ENCODE measurements around the gene ZNF208. TPM values are rescaled to one million over a fixed set of nuclear protein-coding genes. Genes with fewer than 3 reads are reported as not detected.

The ZNF208 gene
- total and polyA plus RNA-seq, 2 donors (not counting 1 experiment from before 2014, with no cell fraction given): 4.0 to 11.4 TPM

- Histone ChIP-seq H3K9ac (ENCODE audit: low read length) (no peak overlapping the region), H3K9me3 (ENCODE audit: control extremely low read depth in 1 of 3, control insufficient read depth in 2 of 3, insufficient read depth in 1 of 3, low read length in 2 of 3) (peaks cover 0 to 3% (median 3%) of the 10 kb centered on the region in 3 donors), H3K36me3 (replicated peaks in 1 of 2; ENCODE audit: control extremely low read depth in 1 of 2, control insufficient read depth in 1 of 2, extremely low read depth in 1 of 2, insufficient read depth in 2 of 2, low read length in 1 of 2) (no peaks in the 10 kb centered on the region), H2AFZ (ENCODE audit: insufficient read depth, low read depth, low read length, poor library complexity, severe bottlenecking) (no peak overlapping the region), H3K4me2 (replicated peaks; ENCODE audit: low read depth, low read length, poor library complexity, severe bottlenecking) (no peak overlapping the region), H3K27me3 (replicated peaks in 1 of 4; ENCODE audit: control extremely low read depth in 1 of 4, control insufficient read depth in 3 of 4, insufficient read depth in 4 of 4, low read length in 3 of 4) (no peaks in the 10 kb centered on the region), H4K20me1 (ENCODE audit: control insufficient read depth, insufficient read depth, low read length, poor library complexity, severe bottlenecking) (no peaks in the 10 kb centered on the region), H3K27ac (ENCODE audit: low read length in 2 of 2) (no peak overlapping the region), H3K79me2 (ENCODE audit: control insufficient read depth, insufficient read depth, low read length) (no peaks in the 10 kb centered on the region), H3K4me1 (ENCODE audit: control insufficient read depth in 2 of 2, insufficient read depth in 2 of 2, low read length in 2 of 2) (no peaks in the 10 kb centered on the region), H3K4me3 (ENCODE audit: control extremely low read depth in 1 of 5, extremely low read depth in 1 of 5, insufficient read depth in 1 of 5, low read depth in 2 of 5, low read length in 4 of 5) (no peak overlapping the region)
- CTCF ChIA-PET: no interaction called here
- ATAC-seq (ENCODE audit: low read depth) (no peak), DNase-seq (no peak)
- peaks cover 10% of the 10 kb centered on the region for H3K9me3 Mint-ChIP-seq (ENCODE audit: insufficient read depth)
- H3K4me3 Mint-ChIP-seq: no peak overlapping the region
- no CpG with 5 or more reads among the region's 2 CpGs for WGBS (ENCODE audit: insufficient coverage)
- H3K27me3 Mint-ChIP-seq: no peaks in the 10 kb centered on the region
- POLR2A ChIA-PET: no interaction called here
- H3K4me1 Mint-ChIP-seq: no peaks in the 10 kb centered on the region
- no peak overlapping the region for H3K27ac Mint-ChIP-seq
- TF ChIP-seq, protein P1, sequence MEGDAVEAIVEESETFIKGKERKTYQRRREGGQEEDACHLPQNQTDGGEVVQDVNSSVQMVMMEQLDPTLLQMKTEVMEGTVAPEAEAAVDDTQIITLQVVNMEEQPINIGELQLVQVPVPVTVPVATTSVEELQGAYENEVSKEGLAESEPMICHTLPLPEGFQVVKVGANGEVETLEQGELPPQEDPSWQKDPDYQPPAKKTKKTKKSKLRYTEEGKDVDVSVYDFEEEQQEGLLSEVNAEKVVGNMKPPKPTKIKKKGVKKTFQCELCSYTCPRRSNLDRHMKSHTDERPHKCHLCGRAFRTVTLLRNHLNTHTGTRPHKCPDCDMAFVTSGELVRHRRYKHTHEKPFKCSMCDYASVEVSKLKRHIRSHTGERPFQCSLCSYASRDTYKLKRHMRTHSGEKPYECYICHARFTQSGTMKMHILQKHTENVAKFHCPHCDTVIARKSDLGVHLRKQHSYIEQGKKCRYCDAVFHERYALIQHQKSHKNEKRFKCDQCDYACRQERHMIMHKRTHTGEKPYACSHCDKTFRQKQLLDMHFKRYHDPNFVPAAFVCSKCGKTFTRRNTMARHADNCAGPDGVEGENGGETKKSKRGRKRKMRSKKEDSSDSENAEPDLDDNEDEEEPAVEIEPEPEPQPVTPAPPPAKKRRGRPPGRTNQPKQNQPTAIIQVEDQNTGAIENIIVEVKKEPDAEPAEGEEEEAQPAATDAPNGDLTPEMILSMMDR (IDR thresholded peaks at IDR 0.05): no peak
- no peak for TF ChIP-seq EZH2 (IDR thresholded peaks at IDR 0.05; ENCODE audit: borderline replicate concordance, insufficient read depth, low read depth, low read length, poor library complexity, severe bottlenecking)
- intact Hi-C loops (cut with micrococcal nuclease): no loop called here
These were observed 98.1 kb downstream of the ZNF208 start for GRCh38 chr19:21912654-21913053.

DNA sequence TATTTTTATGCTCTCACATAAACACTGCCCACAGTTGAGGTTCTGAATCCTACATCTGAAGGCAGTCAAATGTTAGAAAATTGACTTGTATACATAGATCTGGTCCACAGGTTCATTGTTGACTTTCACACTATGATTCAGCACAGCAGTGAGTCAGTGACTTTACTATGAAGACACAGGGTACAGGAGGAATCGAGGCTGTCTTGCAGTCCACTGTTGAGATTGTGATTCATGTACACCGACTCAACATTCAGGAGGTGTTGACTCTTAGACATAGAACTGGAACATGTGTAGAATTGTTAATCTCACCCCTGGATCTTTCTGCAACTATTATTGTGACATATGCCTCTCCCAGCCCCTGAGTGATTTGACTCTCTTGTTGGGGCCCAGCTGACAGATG, 100.4 kb downstream of the ZNF208 start:
- peaks cover 0 to 7% (median 3%) of the 10 kb centered on the region in 3 donors for H3K9me3 ChIP-seq (ENCODE audit: control extremely low read depth in 1 of 3, control insufficient read depth in 2 of 3, insufficient read depth in 1 of 3, low read length in 2 of 3)
- intact Hi-C loops (cut with micrococcal nuclease): no loop called here
- no peaks in the 10 kb centered on the region for H3K27me3 ChIP-seq (replicated peaks in 1 of 4; ENCODE audit: control extremely low read depth in 1 of 4, control insufficient read depth in 3 of 4, insufficient read depth in 4 of 4, low read length in 3 of 4)
- no peak overlapping the region for H3K4me3 ChIP-seq (ENCODE audit: control extremely low read depth in 1 of 5, extremely low read depth in 1 of 5, insufficient read depth in 1 of 5, low read depth in 2 of 5, low read length in 4 of 5)
- Mint-ChIP-seq H3K9me3 (ENCODE audit: insufficient read depth) (peaks cover 10% of the 10 kb centered on the region), H3K4me1 (no peaks in the 10 kb centered on the region), H3K4me3 (no peak overlapping the region), H3K27ac (no peak overlapping the region), H3K27me3 (no peaks in the 10 kb centered on the region)
- H3K27ac ChIP-seq (ENCODE audit: low read length in 2 of 2): no peak overlapping the region
- ATAC-seq (ENCODE audit: low read depth) (no peak), DNase-seq (no peak)
- 77% methylated on average over 2 of the region's 2 CpGs for WGBS (ENCODE audit: insufficient coverage)
- H4K20me1 ChIP-seq (ENCODE audit: control insufficient read depth, insufficient read depth, low read length, poor library complexity, severe bottlenecking): no peaks in the 10 kb centered on the region
- ChIA-PET CTCF (no interaction called here), POLR2A (no interaction called here)
- H3K79me2 ChIP-seq (ENCODE audit: control insufficient read depth, insufficient read depth, low read length): no peaks in the 10 kb centered on the region
- H2AFZ ChIP-seq (ENCODE audit: insufficient read depth, low read depth, low read length, poor library complexity, severe bottlenecking): no peak overlapping the region
- H3K4me1 ChIP-seq (ENCODE audit: control insufficient read depth in 2 of 2, insufficient read depth in 2 of 2, low read length in 2 of 2): no peaks in the 10 kb centered on the region
- H3K4me2 ChIP-seq (replicated peaks; ENCODE audit: low read depth, low read length, poor library complexity, severe bottlenecking): no peak overlapping the region
- TF ChIP-seq EZH2 (IDR thresholded peaks at IDR 0.05; ENCODE audit: borderline replicate concordance, insufficient read depth, low read depth, low read length, poor library complexity, severe bottlenecking): no peak
- TF ChIP-seq, protein P1 (IDR thresholded peaks at IDR 0.05): no peak
- H3K9ac ChIP-seq (ENCODE audit: low read length): no peak overlapping the region
- no peaks in the 10 kb centered on the region for H3K36me3 ChIP-seq (replicated peaks in 1 of 2; ENCODE audit: control extremely low read depth in 1 of 2, control insufficient read depth in 1 of 2, extremely low read depth in 1 of 2, insufficient read depth in 2 of 2, low read length in 1 of 2)

Data from B cell (primary cell).